Breast epithelium (tissue), 4 donors: ENCODE data around the gene TKT. TPM values are rescaled to one million over a fixed set of nuclear protein-coding genes. Genes with fewer than 3 reads are reported as not detected.

Source experiments
- DNase-seq, 2 donors: peaks; one replicate each; pipeline ENCODE4 v3.0.0-alpha.2; 2019; ENCODE audit warnings: low spot score in 2 of 2
- H3K27ac ChIP-seq, 2 donors: fragments of 200-600 bp; sonication (generic) in 1 of 2; one replicate each; pipeline ENCODE4 v1.5.1; 2016 to 2019; ENCODE audit warnings: mild to moderate bottlenecking in 1 of 2
- H3K27me3 ChIP-seq, 2 donors: fragments of 200-600 bp; sonication (generic) in 1 of 2; one replicate each; pipeline versions ENCODE4 v1.5.1 to v1.6.0; 2017 to 2019; ENCODE audit warnings: control low read depth in 1 of 2, mild to moderate bottlenecking in 1 of 2
- H3K36me3 ChIP-seq: fragments of 200-600 bp; one replicate; pipeline ENCODE4 v1.5.1; 2019
- H3K4me1 ChIP-seq, 2 donors: fragments of 200-600 bp; sonication (generic); one replicate each; pipeline ENCODE4 v1.5.1; 2016 to 2019; ENCODE audit warnings: control low read depth in 1 of 2
- H3K4me3 ChIP-seq, 3 donors: fragments of 200-600 bp; sonication (generic); 1 replicate in 2 of 3; 2 replicates in 1 of 3; pipeline ENCODE4 v1.5.1; 2016 to 2019; ENCODE audit warnings: mild to moderate bottlenecking in 3 of 3, moderate library complexity in 2 of 3
- H3K9me3 ChIP-seq, 2 donors: fragments of 200-600 bp; sonication (generic) in 1 of 2; one replicate each; pipeline ENCODE4 v1.5.1; 2016 to 2019; ENCODE audit warnings: control low read depth in 1 of 2
- CTCF ChIP-seq, 3 donors: fragments of 450-650 bp; IDR thresholded peaks; one replicate each; pipeline ENCODE4 v1.5.1; 2016 to 2017; ENCODE audit warnings: antibody characterized with exemption in 3 of 3, mild to moderate bottlenecking in 3 of 3, moderate library complexity in 3 of 3
- POLR2A ChIP-seq: fragments of 450-650 bp; IDR thresholded peaks from one replicate; pipeline ENCODE4 v1.6.1; 2016; ENCODE audit warnings: antibody characterized with exemption, mild to moderate bottlenecking, moderate library complexity
- POLR2AphosphoS5 ChIP-seq, 3 donors: sonication (generic); formaldehyde crosslinking; IDR thresholded peaks; one replicate each; pipeline ENCODE4 v1.6.1; 2017; ENCODE audit warnings: antibody characterized with exemption in 3 of 3
- intact Hi-C: fragments of 100-400 bp; cut with DNase I; formaldehyde crosslinking; loops from one replicate; pipeline ENCODE4 v1.15.1; 2023; ENCODE audit warnings: low total_unique reads
- total RNA-seq, 3 donors: library from RNA; depleted of rRNA; stranded (reverse); fragments of >200 nt; gene quantifications; one replicate each; pipeline ENCODE4 v1.1.0, GENCODE V29; 2016

The TKT gene
- total RNA-seq, 3 donors from 2014 or later = 130 to 273 (median 131) TPM

GRCh38 chr3:53188720-53189119 is 67.1 kb downstream of the TKT start:
- no peak for DNase-seq
- no peak overlapping the region for H3K27ac ChIP-seq
- no peaks in the 10 kb centered on the region for H3K27me3 ChIP-seq
- no peaks in the 10 kb centered on the region for H3K4me1 ChIP-seq
- no peak overlapping the region for H3K4me3 ChIP-seq
- H3K36me3 ChIP-seq = peaks cover 6% of the 10 kb centered on the region
- TF ChIP-seq CTCF (IDR thresholded peaks at IDR 0.05) (no peak), POLR2A (no peak), POLR2AphosphoS5 (IDR thresholded peaks at IDR 0.05) (no peak)
- H3K9me3 ChIP-seq = no peaks in the 10 kb centered on the region
- intact Hi-C loops = no loop called here

- Histone ChIP-seq H3K4me1 (no peaks in the 10 kb centered on the region), H3K9me3 (no peaks in the 10 kb centered on the region), H3K27ac (no peak overlapping the region), H3K4me3 (no peak overlapping the region), H3K36me3 (peaks cover 6% of the 10 kb centered on the region), H3K27me3 (no peaks in the 10 kb centered on the region)
- no peak for TF ChIP-seq POLR2AphosphoS5 (IDR thresholded peaks at IDR 0.05)
- no peak for TF ChIP-seq CTCF (IDR thresholded peaks at IDR 0.05)
- TF ChIP-seq POLR2A = no peak
- DNase-seq = no peak
- intact Hi-C loops = no loop called here
Measured at GRCh38 chr3:53188136-53188685, 67.6 kb downstream of the TKT start.

- intact Hi-C loops = no loop called here
- no peak overlapping the region for H3K27ac ChIP-seq
Measured at GRCh38 chr3:53187430-53187829, 68.4 kb downstream of the TKT start.

GRCh38 chr3:53186726-53187125 is 69.1 kb downstream of the TKT start:
- Histone ChIP-seq H3K4me3 (no peak overlapping the region), H3K27ac (no peak overlapping the region), H3K27me3 (no peaks in the 10 kb centered on the region), H3K4me1 (no peaks in the 10 kb centered on the region), H3K36me3 (peaks cover 6% of the 10 kb centered on the region), H3K9me3 (no peaks in the 10 kb centered on the region)
- no peak for DNase-seq
- no peak for TF ChIP-seq CTCF (IDR thresholded peaks at IDR 0.05)
- intact Hi-C loops = no loop called here

More at GRCh38 chr3:53187430-53187829, 68.4 kb downstream of the TKT start:
- H3K9me3 ChIP-seq = no peaks in the 10 kb centered on the region
- no peak for DNase-seq
- no peaks in the 10 kb centered on the region for H3K27me3 ChIP-seq
- TF ChIP-seq CTCF (IDR thresholded peaks at IDR 0.05) (no peak), POLR2A (no peak), POLR2AphosphoS5 (IDR thresholded peaks at IDR 0.05) (no peak)
- no peaks in the 10 kb centered on the region for H3K4me1 ChIP-seq
- H3K36me3 ChIP-seq = peaks cover 6% of the 10 kb centered on the region
- H3K4me3 ChIP-seq = no peak overlapping the region

- Histone ChIP-seq H3K9me3 (no peaks in the 10 kb centered on the region), H3K27me3 (no peaks in the 10 kb centered on the region), H3K27ac (no peak overlapping the region), H3K4me3 (no peak overlapping the region), H3K36me3 (peaks cover 6% of the 10 kb centered on the region), H3K4me1 (no peaks in the 10 kb centered on the region)
- no peak for DNase-seq
- intact Hi-C loops = no loop called here
- no peak for TF ChIP-seq CTCF (IDR thresholded peaks at IDR 0.05)
- no peak for TF ChIP-seq POLR2A
- TF ChIP-seq POLR2AphosphoS5 (IDR thresholded peaks at IDR 0.05) = no peak
Measured at GRCh38 chr3:53185761-53186465, 69.9 kb downstream of the TKT start.
